ENCODE data around the gene AURKAIP1.

GRCh38 chr1:1357871-1358432 lies 17.1 kb downstream of the AURKAIP1 start:
- TF ChIP-seq POLR2A (IDR thresholded peaks at IDR 0.05; ENCODE audit: low read depth, low read length): no peak
- TF ChIP-seq CTCF (conservative IDR thresholded peaks at IDR 0.05; ENCODE audit: low read depth, low read length): no peak
- TF ChIP-seq MAZ (IDR thresholded peaks at IDR 0.05; ENCODE audit: borderline replicate concordance, low read depth, low read length): no peak
- TF ChIP-seq RCOR1 (IDR thresholded peaks at IDR 0.05; ENCODE audit: insufficient replicate concordance, low read length): no peak
- TF ChIP-seq CHD1 (IDR thresholded peaks at IDR 0.05; ENCODE audit: low read depth, low read length): no peak
- TF ChIP-seq ELK1 (IDR thresholded peaks at IDR 0.05; ENCODE audit: borderline replicate concordance, low read depth, low read length): no peak
- no peak for TF ChIP-seq BHLHE40 (IDR thresholded peaks at IDR 0.05; ENCODE audit: low read depth, low read length)
- TF ChIP-seq FOS (IDR thresholded peaks at IDR 0.05; ENCODE audit: low read depth, low read length): no peak
- no peak for TF ChIP-seq CEBPB (IDR thresholded peaks at IDR 0.05; ENCODE audit: low read depth, low read length)
- no peak for TF ChIP-seq RAD21 (IDR thresholded peaks at IDR 0.05; ENCODE audit: low read length)
